Measurements from ENCODE around the gene ARMH4. TPM values are rescaled to one million over a fixed set of nuclear protein-coding genes. Genes with fewer than 3 reads are reported as not detected.
A peak's percentile ranks its signal among the peaks of the same experiment; 100 is the strongest.

The ARMH4 gene
- total and polyA plus RNA-seq, 8 donors = 0.11 to 2.7 (median 0.86) TPM

GRCh38 chr14:58138714-58139482 lies 13.1 kb downstream of the ARMH4 start:
- H3K4me1 ChIP-seq = no peaks in the 10 kb centered on the region
- no peaks in the 10 kb centered on the region for H3K27me3 ChIP-seq
- no peak overlapping the region for H3K27ac ChIP-seq
- WGBS, 2 donors = 81 to 89% methylated on average over 10 of the region's 10 CpGs
- H3K4me3 ChIP-seq = no peak overlapping the region
- ATAC-seq (no peak), FAIRE-seq (no peak), DNase-seq (no peak)
- no peaks in the 10 kb centered on the region for H3K9me3 ChIP-seq
- TF ChIP-seq CTCF (IDR thresholded peaks at IDR 0.05) = no peak
- no peaks in the 10 kb centered on the region for H3K36me3 ChIP-seq
- intact Hi-C loops (cut with DNase I) = no loop called here

- Histone ChIP-seq H3K9me3 (no peaks in the 10 kb centered on the region), H3K4me1 (no peaks in the 10 kb centered on the region), H3K4me3 (no peak overlapping the region), H3K36me3 (no peaks in the 10 kb centered on the region), H3K27ac (no peak overlapping the region), H3K27me3 (no peaks in the 10 kb centered on the region)
- ATAC-seq (peak in 1 of 4 donors; percentile 51), FAIRE-seq (no peak), DNase-seq (no peak)
- TF ChIP-seq CTCF (IDR thresholded peaks at IDR 0.05) = no peak
- 77 to 86% methylated on average over 10 of the region's 10 CpGs for WGBS, 2 donors
- intact Hi-C loops (cut with DNase I) = no loop called here
Measured at GRCh38 chr14:58138031-58138713, 13.8 kb downstream of the ARMH4 start.

- H3K9me3 ChIP-seq = no peaks in the 10 kb centered on the region
- no peak for ATAC-seq
- 64 to 94% methylated on average over 1 of the region's 1 CpG for WGBS, 2 donors
- H3K4me1 ChIP-seq = no peaks in the 10 kb centered on the region
- DNase-seq = no peak
- FAIRE-seq = no peak
- intact Hi-C loops (cut with DNase I) = no loop called here
- no peaks in the 10 kb centered on the region for H3K36me3 ChIP-seq
- H3K27ac ChIP-seq = no peak overlapping the region
- H3K4me3 ChIP-seq = no peak overlapping the region
- no peaks in the 10 kb centered on the region for H3K27me3 ChIP-seq
- TF ChIP-seq CTCF (IDR thresholded peaks at IDR 0.05) = no peak
Measured at GRCh38 chr14:58133739-58134138, 18.3 kb downstream of the ARMH4 start.

- ATAC-seq (peak in 1 of 4 donors; percentile 35), FAIRE-seq (no peak), DNase-seq (no peak)
- 84% methylated on average over 1 of the region's 1 CpG for WGBS, 2 donors
- H3K36me3 ChIP-seq = no peaks in the 10 kb centered on the region
- intact Hi-C loops (cut with DNase I) = no loop called here
- TF ChIP-seq CTCF (IDR thresholded peaks at IDR 0.05) = no peak
- no peak overlapping the region for H3K4me3 ChIP-seq
- H3K27me3 ChIP-seq = no peaks in the 10 kb centered on the region
- no peaks in the 10 kb centered on the region for H3K4me1 ChIP-seq
- H3K9me3 ChIP-seq = no peaks in the 10 kb centered on the region
- H3K27ac ChIP-seq = no peak overlapping the region
Measured at GRCh38 chr14:58131386-58131785, 20.6 kb downstream of the ARMH4 start.
